ENCODE data around the gene LRRC23.

DNA sequence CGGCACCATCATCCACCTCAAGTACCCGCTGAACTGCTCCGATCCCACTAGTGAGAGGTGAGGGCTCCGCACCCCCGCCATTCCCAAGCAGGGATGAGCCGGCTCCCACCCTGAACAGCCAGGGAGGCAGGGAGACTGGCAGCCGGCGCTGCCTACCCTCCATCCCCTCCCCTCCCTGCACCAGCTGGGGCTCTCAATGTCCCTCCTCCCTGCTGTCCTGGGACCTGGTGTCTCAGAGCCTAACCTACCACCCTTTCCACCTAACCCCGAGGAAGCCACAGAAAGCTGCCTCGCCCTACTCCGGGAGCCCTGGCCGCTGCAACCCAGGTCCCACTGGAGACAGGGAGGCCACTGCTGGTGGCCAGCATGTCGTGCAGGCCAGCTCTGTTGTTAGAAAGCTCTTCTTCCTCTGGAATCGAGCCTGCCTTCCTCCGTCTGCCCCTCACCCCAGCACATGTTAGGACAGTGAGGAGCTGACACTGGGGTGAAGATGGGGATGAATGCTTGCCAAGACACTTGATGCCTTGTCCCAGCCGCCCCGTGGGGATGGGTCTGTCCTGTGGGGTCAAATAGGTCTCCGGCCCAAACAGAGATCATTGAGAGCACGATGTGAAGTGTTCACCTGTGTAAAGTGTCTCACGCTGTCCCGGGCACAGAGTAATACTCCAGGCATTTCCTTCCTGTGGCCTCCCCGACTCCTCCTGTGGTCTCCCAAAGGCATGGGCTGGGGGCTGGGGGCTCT lies 47.7 kb downstream of the LRRC23 start:
- no peak for TF ChIP-seq POLR2AphosphoS5 (IDR thresholded peaks at IDR 0.05)
- TF ChIP-seq, protein P1, sequence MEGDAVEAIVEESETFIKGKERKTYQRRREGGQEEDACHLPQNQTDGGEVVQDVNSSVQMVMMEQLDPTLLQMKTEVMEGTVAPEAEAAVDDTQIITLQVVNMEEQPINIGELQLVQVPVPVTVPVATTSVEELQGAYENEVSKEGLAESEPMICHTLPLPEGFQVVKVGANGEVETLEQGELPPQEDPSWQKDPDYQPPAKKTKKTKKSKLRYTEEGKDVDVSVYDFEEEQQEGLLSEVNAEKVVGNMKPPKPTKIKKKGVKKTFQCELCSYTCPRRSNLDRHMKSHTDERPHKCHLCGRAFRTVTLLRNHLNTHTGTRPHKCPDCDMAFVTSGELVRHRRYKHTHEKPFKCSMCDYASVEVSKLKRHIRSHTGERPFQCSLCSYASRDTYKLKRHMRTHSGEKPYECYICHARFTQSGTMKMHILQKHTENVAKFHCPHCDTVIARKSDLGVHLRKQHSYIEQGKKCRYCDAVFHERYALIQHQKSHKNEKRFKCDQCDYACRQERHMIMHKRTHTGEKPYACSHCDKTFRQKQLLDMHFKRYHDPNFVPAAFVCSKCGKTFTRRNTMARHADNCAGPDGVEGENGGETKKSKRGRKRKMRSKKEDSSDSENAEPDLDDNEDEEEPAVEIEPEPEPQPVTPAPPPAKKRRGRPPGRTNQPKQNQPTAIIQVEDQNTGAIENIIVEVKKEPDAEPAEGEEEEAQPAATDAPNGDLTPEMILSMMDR (IDR thresholded peaks at IDR 0.05) = no peak
- TF ChIP-seq EP300 (IDR thresholded peaks at IDR 0.05) = no peak
